ENCODE results near the gene AFF3.
"Not testable (repeated sequence)": the region's sequence is repeated elsewhere in the genome, so short reads cannot be mapped to it uniquely, and the experiment has no call there.

DNA sequence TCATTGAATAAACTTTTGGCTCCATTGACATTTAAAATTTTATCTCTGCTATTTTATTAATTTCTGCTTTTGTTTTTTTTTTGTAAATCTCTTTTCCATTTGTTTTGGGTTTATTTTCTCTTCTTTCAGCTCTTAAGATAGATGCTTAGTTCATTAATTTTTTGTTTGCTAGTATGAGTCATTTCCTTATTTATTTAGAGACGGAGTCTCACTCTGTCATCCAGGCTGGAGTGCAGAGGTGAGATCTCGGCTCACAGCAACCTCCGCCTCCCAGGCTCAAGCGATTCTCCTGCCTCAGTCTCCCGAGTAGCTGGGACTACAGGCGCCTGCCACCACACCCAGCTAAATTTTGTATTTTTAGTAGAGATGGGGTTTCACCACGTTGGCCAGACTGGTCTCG is 407.1 kb downstream of the AFF3 start:
- TF ChIP-seq CTCF, POLR2A (IDR thresholded peaks at IDR 0.05): not testable (repeated sequence)
